ENCODE data around the gene CNTNAP2.
"Not testable (repeated sequence)": the region's sequence is repeated elsewhere in the genome, so short reads cannot be mapped to it uniquely, and the experiment has no call there.

Gene CNTNAP2

DNA sequence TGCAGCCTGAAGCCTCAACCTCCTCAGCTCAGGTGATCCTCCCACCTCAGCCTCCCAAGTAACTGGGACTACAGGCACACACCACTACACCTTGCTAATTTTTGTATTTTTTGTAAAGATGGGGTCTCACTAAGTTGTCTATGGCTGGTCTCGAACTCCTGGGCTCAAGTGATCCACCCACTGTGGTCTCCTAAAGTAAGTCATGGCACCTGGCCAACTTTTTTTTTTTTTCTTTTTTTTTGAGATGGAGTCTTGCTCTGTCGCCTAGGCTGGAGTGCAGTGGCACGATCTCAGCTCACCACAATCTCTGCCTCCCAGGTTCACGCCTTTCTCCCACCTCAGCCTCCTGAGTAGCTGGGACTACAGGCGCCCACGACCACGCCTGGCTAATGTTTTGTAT lies 2182.2 kb downstream of the CNTNAP2 start:
- H3K4me3 ChIP-seq (ENCODE audit: low read depth, low read length); POLR2A ChIA-PET; H3K9me3 ChIP-seq (ENCODE audit: control insufficient read depth, insufficient read depth, low read depth, low read length); CTCF ChIA-PET; H3K36me3 ChIP-seq (ENCODE audit: control insufficient read depth in 2 of 2, insufficient read depth in 1 of 2, low read length in 2 of 2); H3K4me1 ChIP-seq (ENCODE audit: control insufficient read depth, insufficient read depth, low read length); H3K27ac ChIP-seq (ENCODE audit: extremely low read depth, low read depth, low read length): not testable (repeated sequence)
- TF ChIP-seq, protein P1, sequence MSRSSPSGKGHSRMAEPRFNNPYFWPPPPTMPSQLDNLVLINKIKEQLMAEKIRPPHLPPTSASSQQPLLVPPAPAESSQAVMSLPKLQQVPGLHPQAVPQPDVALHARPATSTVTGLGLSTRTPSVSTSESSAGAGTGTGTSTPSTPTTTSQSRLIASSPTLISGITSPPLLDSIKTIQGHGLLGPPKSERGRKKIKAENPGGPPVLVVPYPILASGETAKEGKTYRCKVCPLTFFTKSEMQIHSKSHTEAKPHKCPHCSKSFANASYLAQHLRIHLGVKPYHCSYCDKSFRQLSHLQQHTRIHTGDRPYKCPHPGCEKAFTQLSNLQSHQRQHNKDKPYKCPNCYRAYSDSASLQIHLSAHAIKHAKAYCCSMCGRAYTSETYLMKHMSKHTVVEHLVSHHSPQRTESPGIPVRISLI (tag by site-specific recombination; IDR thresholded peaks at IDR 0.05) = 0 out of 2 replicates have a peak, but pooled peaks have one; percentile 30

DNA sequence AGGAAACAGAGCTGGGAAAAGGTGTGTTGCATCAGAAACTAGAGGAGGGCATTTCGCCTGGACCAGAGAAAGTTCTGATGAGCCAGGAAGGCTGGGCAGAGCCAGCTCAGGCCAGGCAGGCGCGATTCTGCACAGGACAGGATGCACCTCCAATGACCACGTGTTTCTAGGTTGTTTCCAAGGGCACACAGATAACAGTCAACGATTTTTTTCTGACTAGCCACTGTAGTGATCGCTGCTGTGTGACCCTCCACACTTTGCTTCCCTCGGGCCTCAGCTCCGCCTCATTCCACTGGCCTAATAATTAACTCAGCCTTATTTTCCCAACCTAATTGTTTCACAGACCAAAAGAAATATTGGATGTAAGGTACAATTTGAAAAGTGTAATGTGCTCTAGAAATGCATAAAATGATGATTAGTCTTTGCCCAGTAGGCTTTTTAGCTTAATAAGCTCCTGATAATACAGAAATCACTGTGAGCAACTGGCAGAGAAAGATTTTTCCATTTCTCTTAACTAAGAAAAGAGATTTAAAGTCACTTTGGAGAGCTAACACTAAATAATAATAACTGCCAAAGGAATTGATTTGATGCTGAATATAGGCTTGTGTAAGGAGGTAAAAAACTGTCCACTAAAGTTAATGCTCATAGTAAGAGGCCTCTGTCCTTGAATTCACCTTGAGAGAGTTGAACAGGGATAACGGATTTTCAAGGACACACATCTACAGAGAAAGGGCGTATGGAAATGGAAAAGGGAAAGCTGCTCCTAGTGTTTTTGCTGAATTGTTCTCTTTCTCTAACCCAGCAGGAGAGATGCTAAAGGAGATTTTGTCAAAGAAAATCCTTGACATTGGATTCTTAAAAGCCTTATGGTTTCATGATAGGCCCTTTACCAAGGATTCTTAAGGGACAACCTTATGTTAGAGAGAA lies 2183.0 kb downstream of the CNTNAP2 start:
- H3K9me3 ChIP-seq (ENCODE audit: control insufficient read depth, insufficient read depth, low read depth, low read length) = no peaks in the 10 kb centered on the region
- CTCF ChIA-PET = interaction anchor here (0.6 kb wide), 1 partner anchor 156 kb away, joined by 3 read pairs; no protein-coding TSS in a partner anchor
- H3K4me1 ChIP-seq (ENCODE audit: control insufficient read depth, insufficient read depth, low read length) = no peaks in the 10 kb centered on the region
- H3K4me3 ChIP-seq (ENCODE audit: low read depth, low read length) = no peak overlapping the region
- POLR2A ChIA-PET = no interaction called here
- H3K27ac ChIP-seq (ENCODE audit: extremely low read depth, low read depth, low read length) = no peak overlapping the region
- TF ChIP-seq SCRT2 (tag by site-specific recombination; IDR thresholded peaks at IDR 0.05) (no peak), GLIS2 (tag by site-specific recombination; IDR thresholded peaks at IDR 0.05) (no peak), ZNF596 (tag by site-specific recombination; IDR thresholded peaks at IDR 0.05) (no peak), ZNF473 (tag by site-specific recombination; IDR thresholded peaks at IDR 0.05) (no peak)
- TF ChIP-seq, protein P2, sequence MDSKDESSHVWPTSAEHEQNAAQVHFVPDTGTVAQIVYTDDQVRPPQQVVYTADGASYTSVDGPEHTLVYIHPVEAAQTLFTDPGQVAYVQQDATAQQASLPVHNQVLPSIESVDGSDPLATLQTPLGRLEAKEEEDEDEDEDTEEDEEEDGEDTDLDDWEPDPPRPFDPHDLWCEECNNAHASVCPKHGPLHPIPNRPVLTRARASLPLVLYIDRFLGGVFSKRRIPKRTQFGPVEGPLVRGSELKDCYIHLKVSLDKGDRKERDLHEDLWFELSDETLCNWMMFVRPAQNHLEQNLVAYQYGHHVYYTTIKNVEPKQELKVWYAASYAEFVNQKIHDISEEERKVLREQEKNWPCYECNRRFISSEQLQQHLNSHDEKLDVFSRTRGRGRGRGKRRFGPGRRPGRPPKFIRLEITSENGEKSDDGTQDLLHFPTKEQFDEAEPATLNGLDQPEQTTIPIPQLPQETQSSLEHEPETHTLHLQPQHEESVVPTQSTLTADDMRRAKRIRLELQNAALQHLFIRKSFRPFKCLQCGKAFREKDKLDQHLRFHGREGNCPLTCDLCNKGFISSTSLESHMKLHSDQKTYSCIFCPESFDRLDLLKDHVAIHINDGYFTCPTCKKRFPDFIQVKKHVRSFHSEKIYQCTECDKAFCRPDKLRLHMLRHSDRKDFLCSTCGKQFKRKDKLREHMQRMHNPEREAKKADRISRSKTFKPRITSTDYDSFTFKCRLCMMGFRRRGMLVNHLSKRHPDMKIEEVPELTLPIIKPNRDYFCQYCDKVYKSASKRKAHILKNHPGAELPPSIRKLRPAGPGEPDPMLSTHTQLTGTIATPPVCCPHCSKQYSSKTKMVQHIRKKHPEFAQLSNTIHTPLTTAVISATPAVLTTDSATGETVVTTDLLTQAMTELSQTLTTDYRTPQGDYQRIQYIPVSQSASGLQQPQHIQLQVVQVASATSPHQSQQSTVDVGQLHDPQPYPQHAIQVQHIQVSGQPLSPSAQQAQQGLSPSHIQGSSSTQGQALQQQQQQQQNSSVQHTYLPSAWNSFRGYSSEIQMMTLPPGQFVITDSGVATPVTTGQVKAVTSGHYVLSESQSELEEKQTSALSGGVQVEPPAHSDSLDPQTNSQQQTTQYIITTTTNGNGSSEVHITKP (tag by site-specific recombination; IDR thresholded peaks at IDR 0.05) = no peak
- TF ChIP-seq, protein P3, sequence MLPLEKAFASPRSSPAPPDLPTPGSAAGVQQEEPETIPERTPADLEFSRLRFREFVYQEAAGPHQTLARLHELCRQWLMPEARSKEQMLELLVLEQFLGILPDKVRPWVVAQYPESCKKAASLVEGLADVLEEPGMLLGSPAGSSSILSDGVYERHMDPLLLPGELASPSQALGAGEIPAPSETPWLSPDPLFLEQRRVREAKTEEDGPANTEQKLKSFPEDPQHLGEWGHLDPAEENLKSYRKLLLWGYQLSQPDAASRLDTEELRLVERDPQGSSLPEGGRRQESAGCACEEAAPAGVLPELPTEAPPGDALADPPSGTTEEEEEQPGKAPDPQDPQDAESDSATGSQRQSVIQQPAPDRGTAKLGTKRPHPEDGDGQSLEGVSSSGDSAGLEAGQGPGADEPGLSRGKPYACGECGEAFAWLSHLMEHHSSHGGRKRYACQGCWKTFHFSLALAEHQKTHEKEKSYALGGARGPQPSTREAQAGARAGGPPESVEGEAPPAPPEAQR (tag by site-specific recombination; IDR thresholded peaks at IDR 0.05) = no peak
- no peaks in the 10 kb centered on the region for H3K36me3 ChIP-seq (ENCODE audit: control insufficient read depth in 2 of 2, insufficient read depth in 1 of 2, low read length in 2 of 2)

DNA sequence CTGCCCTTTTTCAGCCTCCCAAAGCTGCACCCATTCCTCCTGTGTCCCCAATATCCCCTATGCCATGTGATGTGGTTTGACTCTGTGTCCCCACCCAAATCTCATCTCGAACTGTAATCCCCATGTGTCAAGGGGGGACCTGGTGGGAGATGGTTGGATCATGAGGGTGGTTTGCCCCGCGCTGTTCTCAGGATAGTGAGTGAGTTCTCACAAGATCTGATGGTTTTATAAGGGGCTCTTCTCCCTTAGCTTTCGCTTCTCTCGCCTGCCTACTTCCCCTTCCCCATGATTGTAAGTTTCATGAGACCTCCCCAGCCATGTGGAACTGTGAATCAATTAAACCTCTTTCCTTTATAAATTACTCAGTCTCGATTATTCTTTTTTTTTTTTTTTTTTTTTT lies 2185.8 kb downstream of the CNTNAP2 start:
- H3K27ac ChIP-seq (ENCODE audit: extremely low read depth, low read depth, low read length); H3K9me3 ChIP-seq (ENCODE audit: control insufficient read depth, insufficient read depth, low read depth, low read length); H3K4me1 ChIP-seq (ENCODE audit: control insufficient read depth, insufficient read depth, low read length); POLR2A ChIA-PET; H3K4me3 ChIP-seq (ENCODE audit: low read depth, low read length); H3K36me3 ChIP-seq (ENCODE audit: control insufficient read depth in 2 of 2, insufficient read depth in 1 of 2, low read length in 2 of 2): not testable (repeated sequence)
- CTCF ChIA-PET = interaction anchor here (0.7 kb wide), 1 partner anchor 38 kb away, joined by 3 read pairs; no protein-coding TSS in a partner anchor

DNA sequence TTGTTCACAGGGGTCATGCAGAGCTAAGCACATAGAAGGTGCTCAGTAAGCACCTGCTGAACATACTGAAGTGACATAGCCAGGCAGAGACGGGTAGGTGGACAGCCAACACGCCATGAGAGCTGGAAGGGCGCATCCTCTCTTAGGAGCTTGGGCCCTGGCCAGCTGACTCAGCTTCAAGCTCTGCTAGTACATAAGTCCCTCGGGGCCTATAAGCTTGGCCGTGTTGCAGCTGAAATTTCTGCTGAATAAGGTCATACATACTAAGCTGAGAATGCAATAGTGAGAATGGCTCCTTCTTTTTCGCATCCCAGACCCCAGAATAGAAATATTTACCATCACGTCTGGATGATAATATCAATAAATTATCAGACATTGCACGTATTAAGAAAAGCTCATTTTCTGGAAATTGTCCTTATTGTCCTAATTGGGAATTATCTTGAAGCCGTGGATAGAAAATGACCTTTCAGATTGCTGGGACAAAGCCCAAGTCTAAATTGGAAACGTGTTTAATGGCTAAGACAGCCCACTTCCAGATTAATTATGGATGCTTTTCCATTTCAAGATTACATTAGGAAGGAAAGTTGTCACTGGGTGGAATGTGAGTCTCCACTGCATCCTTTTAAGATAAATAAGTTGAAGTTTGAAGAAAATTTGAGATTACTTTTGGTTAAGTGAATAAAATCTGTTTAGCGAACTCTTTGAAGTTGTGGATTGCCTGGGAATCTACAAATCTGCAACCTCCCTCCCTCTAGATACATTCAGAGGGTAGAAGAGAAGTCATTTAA lies 2186.9 kb downstream of the CNTNAP2 start:
- H3K4me3 ChIP-seq (ENCODE audit: low read depth, low read length) = no peak overlapping the region
- TF ChIP-seq WT1 (tag by site-specific recombination; IDR thresholded peaks at IDR 0.05) = no peak
- TF ChIP-seq, protein P4, sequence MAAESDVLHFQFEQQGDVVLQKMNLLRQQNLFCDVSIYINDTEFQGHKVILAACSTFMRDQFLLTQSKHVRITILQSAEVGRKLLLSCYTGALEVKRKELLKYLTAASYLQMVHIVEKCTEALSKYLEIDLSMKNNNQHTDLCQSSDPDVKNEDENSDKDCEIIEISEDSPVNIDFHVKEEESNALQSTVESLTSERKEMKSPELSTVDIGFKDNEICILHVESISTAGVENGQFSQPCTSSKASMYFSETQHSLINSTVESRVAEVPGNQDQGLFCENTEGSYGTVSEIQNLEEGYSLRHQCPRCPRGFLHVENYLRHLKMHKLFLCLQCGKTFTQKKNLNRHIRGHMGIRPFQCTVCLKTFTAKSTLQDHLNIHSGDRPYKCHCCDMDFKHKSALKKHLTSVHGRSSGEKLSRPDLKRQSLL (tag by site-specific recombination; IDR thresholded peaks at IDR 0.05) = no peak
- no peak for TF ChIP-seq ZFHX2 (tag by site-specific recombination; conservative IDR thresholded peaks at IDR 0.05)
- TF ChIP-seq HOXD13 (CRISPR knock-in tag; IDR thresholded peaks at IDR 0.05; ENCODE audit: borderline replicate concordance) = no peak
- TF ChIP-seq, protein P5, sequence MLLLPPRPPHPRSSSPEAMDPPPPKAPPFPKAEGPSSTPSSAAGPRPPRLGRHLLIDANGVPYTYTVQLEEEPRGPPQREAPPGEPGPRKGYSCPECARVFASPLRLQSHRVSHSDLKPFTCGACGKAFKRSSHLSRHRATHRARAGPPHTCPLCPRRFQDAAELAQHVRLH (tag by site-specific recombination; IDR thresholded peaks at IDR 0.05) = no peak
- no peak for TF ChIP-seq ZNF302 (tag by site-specific recombination; IDR thresholded peaks at IDR 0.05; ENCODE audit: low read depth)
- TF ChIP-seq ZNF174 (tag by site-specific recombination; IDR thresholded peaks at IDR 0.05) = no peak
- TF ChIP-seq GLI4 (tag by site-specific recombination; IDR thresholded peaks at IDR 0.05) = no peak

More for the DNA sequence above, 2186.9 kb downstream of the CNTNAP2 start:
- H3K4me1 ChIP-seq (ENCODE audit: control insufficient read depth, insufficient read depth, low read length) = no peaks in the 10 kb centered on the region
- no peak overlapping the region for H3K27ac ChIP-seq (ENCODE audit: extremely low read depth, low read depth, low read length)
- ChIA-PET CTCF (interaction anchor here (0.7 kb wide), 2 partner anchors 14 to 37 kb away, joined by 3 read pairs; no protein-coding TSS in a partner anchor), POLR2A (no interaction called here)
- no peaks in the 10 kb centered on the region for H3K9me3 ChIP-seq (ENCODE audit: control insufficient read depth, insufficient read depth, low read depth, low read length)
- no peaks in the 10 kb centered on the region for H3K36me3 ChIP-seq (ENCODE audit: control insufficient read depth in 2 of 2, insufficient read depth in 1 of 2, low read length in 2 of 2)
